Astrocyte of the hippocampus (primary cell): Measurements from ENCODE around the gene IDH3A.
A peak's percentile ranks its signal among the peaks of the same experiment; 100 is the strongest.

ENCODE experiments used
- DNase-seq: peaks from one replicate; pipeline ENCODE4 v3.0.0; 2011; ENCODE audit warnings: low read depth, low spot score

Gene IDH3A

GRCh38 chr15:78201281-78202190, 52.4 kb downstream of the IDH3A start:
- no peak for DNase-seq

GRCh38 chr15:78203346-78204225, 54.4 kb downstream of the IDH3A start:
- DNase-seq: no peak

- no peak for DNase-seq
Observed at GRCh38 chr15:78204351-78205309, 55.5 kb downstream of the IDH3A start.

- DNase-seq: no peak
Observed at GRCh38 chr15:78205337-78205736, 56.2 kb downstream of the IDH3A start.

GRCh38 chr15:78205856-78206255, 56.7 kb downstream of the IDH3A start:
- no peak for DNase-seq

GRCh38 chr15:78206326-78207109, 57.4 kb downstream of the IDH3A start:
- peak; percentile 56 for DNase-seq

GRCh38 chr15:78207110-78207458, 57.9 kb downstream of the IDH3A start:
- DNase-seq: no peak

GRCh38 chr15:78207641-78208340, 58.6 kb downstream of the IDH3A start:
- no peak for DNase-seq

GRCh38 chr15:78208341-78208844, 59.2 kb downstream of the IDH3A start:
- DNase-seq: no peak

- DNase-seq: no peak
Observed at GRCh38 chr15:78208887-78209645, 59.9 kb downstream of the IDH3A start.

GRCh38 chr15:78209646-78210348, 60.6 kb downstream of the IDH3A start:
- no peak for DNase-seq

- no peak for DNase-seq
Observed at GRCh38 chr15:78210349-78210717, 61.2 kb downstream of the IDH3A start.

- DNase-seq: no peak
Observed at GRCh38 chr15:78211189-78211921, 62.2 kb downstream of the IDH3A start.

- DNase-seq: no peak
Observed at GRCh38 chr15:78212008-78212407, 62.8 kb downstream of the IDH3A start.

- DNase-seq: peak; percentile 90
Observed at GRCh38 chr15:78212546-78213424, 63.6 kb downstream of the IDH3A start.

- DNase-seq: no peak
Observed at GRCh38 chr15:78213425-78213750, 64.2 kb downstream of the IDH3A start.

GRCh38 chr15:78213956-78214355, 64.8 kb downstream of the IDH3A start:
- DNase-seq: no peak
